Measurements from ENCODE around the gene RYR3.
A peak's percentile ranks its signal among the peaks of the same experiment; 100 is the strongest.

The RYR3 gene

DNA sequence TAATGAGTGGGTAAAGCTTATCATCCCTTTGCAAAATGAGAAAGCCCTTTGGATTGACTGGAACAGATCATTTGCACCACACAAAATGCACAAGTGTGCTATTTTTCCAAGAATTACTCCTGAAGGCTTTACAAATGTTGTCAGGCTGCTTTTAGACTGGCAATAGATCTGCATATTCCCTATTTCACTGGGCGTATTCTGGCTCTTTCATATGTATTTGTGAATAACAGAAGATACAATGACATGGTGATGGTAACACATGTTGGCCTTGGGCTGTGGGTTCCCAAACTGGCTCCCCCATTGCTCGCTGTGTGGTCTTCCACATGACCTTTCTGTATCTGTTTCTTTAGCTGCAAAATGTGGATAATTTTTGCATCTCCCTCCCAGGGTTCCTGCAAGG, 354.2 kb downstream of the RYR3 start:
- Mint-ChIP-seq H3K9me3 (no peaks in the 10 kb centered on the region), H3K27ac (no peak overlapping the region), H3K27me3 (peaks cover 3% of the 10 kb centered on the region), H3K4me3 (no peak overlapping the region), H3K4me1 (no peaks in the 10 kb centered on the region), H3K36me3 (no peaks in the 10 kb centered on the region)
- no peak for ATAC-seq (ENCODE audit: low read depth)
- no peak for DNase-seq (ENCODE audit: low spot score in 2 of 2)

DNA sequence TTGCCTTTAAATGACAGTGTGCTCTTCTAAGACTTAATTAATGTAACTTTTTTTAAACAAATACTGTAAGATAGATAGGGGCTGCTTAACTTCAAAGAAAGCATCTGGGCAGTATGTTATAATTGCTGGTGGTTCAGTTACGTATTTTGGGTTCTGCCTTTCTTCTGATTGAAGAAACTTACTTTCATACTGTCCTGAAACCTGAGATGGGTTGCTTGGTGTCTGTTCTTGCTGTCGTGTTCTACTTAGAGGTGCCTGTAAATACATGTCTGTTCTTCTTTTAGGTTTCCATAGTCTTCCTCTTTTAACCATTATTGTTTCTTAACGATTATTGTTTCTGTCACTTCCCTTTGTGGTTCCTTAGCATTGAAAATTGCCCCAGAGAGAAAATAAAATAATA, 359.8 kb downstream of the RYR3 start:
- Mint-ChIP-seq H3K4me3 (no peak overlapping the region), H3K4me1 (no peaks in the 10 kb centered on the region), H3K27ac (no peak overlapping the region), H3K27me3 (peaks cover 7% of the 10 kb centered on the region), H3K9me3 (no peaks in the 10 kb centered on the region), H3K36me3 (no peaks in the 10 kb centered on the region)
- no peak for DNase-seq (ENCODE audit: low spot score in 2 of 2)
- ATAC-seq (ENCODE audit: low read depth), result no peak

DNA sequence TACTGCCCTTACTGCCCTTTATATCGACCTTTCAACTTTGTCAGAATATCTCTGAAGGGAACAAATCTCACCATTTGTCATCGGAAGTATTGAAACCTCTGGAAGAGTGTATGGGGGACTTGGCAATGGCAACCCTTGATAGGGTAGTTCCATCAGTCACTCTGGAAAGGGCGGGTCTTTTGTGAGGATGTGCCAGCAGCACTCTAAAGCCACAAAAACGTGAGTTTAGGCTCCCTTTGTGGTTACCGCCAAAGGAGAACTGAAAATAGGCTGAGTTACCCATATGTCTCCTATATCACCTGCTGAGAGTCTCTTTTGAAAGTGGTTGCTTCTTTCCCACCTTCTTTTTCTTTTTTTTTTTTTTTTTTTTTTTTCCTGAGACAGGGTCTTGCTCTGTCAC, 360.7 kb downstream of the RYR3 start:
- no peak overlapping the region for H3K4me3 Mint-ChIP-seq
- DNase-seq (ENCODE audit: low spot score in 2 of 2), result no peak
- H3K27me3 Mint-ChIP-seq, result peaks cover 12% of the 10 kb centered on the region
- no peaks in the 10 kb centered on the region for H3K9me3 Mint-ChIP-seq
- no peaks in the 10 kb centered on the region for H3K4me1 Mint-ChIP-seq
- no peak for ATAC-seq (ENCODE audit: low read depth)
- no peaks in the 10 kb centered on the region for H3K36me3 Mint-ChIP-seq
- H3K27ac Mint-ChIP-seq, result no peak overlapping the region

DNA sequence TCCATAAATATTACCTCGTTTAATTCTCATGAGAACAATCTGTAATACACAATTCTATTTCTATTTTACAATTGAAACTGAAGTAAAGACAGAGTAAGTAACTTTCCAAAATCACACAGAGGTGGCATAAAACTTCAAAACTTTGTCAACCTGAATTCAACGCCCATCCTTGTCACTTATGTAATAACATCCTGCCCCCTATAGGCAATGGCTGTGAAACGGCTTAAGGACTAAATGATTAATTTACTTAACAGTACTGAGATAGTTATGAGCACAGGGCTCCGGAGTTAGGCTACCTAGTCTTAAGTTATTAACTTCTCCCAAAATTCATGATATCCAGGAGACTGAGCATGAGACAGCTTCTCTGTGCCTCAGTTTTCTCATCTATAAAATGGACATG, 364.5 kb downstream of the RYR3 start:
- no peaks in the 10 kb centered on the region for H3K4me1 Mint-ChIP-seq
- DNase-seq (ENCODE audit: low spot score in 2 of 2) (no peak), ATAC-seq (ENCODE audit: low read depth) (no peak)
- H3K4me3 Mint-ChIP-seq, result no peak overlapping the region
- no peaks in the 10 kb centered on the region for H3K9me3 Mint-ChIP-seq
- H3K27me3 Mint-ChIP-seq, result peaks cover 12% of the 10 kb centered on the region
- no peak overlapping the region for H3K27ac Mint-ChIP-seq
- no peaks in the 10 kb centered on the region for H3K36me3 Mint-ChIP-seq

DNA sequence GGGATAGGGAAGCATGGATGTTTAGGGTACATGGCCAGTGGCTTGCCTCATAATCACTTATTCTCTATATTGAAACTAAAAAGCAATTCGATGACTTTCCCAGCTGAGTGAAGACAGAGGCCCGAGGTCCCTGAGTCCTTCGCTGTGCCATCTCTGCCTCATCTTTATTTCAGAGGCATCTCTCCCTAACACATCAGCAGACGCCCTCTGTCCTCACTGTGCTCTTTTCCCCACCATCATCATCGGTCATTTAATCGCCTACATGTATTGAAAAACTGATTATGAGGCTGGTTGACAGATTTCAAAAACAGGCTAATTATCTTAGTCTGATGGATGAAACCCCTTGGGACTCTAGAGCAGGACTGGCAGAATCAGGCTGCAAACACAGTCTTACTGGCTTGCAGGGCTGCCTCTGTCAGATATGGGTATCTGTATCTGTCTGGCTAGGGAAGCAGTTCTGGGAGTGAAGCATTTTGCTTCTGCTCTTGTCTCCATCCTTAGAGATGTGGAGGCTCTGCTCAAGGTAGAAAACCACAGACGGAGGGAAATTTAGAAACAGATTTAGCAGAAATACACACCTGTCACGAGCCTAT, 366.6 kb downstream of the RYR3 start:
- no peak for ATAC-seq (ENCODE audit: low read depth)
- Mint-ChIP-seq H3K27me3 (peaks cover 17% of the 10 kb centered on the region), H3K4me3 (no peak overlapping the region), H3K27ac (no peak overlapping the region), H3K4me1 (no peaks in the 10 kb centered on the region), H3K9me3 (no peaks in the 10 kb centered on the region), H3K36me3 (no peaks in the 10 kb centered on the region)
- DNase-seq (ENCODE audit: low spot score in 2 of 2), result no peak

DNA sequence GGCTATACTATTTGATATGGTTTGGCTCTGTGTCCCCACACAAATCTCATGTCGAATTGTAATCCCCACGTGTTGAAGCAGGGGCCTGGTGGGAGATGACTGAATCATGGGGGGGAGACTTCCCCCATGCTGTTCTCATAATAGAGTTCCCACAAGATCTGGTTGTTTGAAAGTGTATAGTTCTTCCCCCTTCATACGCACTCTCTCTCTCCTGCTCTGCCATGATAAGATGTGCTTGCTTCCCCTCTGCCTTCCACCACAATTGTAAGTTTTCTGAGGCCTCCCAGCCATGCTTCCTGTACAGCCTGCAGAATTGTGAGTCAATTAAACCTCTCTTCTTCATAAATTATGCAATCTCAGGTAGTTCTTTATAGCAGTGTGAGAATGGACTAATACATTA, 367.4 kb downstream of the RYR3 start:
- DNase-seq (ENCODE audit: low spot score in 2 of 2), result no peak
- H3K27me3 Mint-ChIP-seq, result peaks cover 19% of the 10 kb centered on the region

DNA sequence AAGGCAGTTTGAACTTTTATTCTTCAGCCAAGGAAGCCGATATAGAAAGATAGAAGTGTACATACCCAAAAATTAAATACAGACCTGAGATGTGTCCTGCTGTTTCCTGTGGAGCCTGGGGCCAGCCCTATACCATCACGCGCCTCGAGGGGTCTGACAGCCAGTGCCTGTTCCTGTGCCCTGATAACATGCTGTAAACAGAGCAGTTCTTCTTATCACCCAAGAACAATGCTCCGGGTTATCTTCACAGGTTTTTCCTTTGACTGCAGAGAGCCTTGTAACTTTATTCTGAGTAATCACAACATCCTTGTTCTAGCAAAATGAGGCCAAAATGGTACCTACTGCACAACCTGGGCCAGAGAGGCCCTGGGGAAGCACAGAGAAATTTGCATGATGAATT, 367.8 kb downstream of the RYR3 start:
- Mint-ChIP-seq H3K27me3 (peaks cover 19% of the 10 kb centered on the region), H3K4me1 (no peaks in the 10 kb centered on the region)

More for the DNA sequence above, 367.4 kb downstream of the RYR3 start:
- ATAC-seq (ENCODE audit: low read depth), result no peak
- H3K27ac Mint-ChIP-seq, result no peak overlapping the region
- H3K4me1 Mint-ChIP-seq, result no peaks in the 10 kb centered on the region
- no peak overlapping the region for H3K4me3 Mint-ChIP-seq
- H3K9me3 Mint-ChIP-seq, result no peaks in the 10 kb centered on the region
- H3K36me3 Mint-ChIP-seq, result no peaks in the 10 kb centered on the region

DNA sequence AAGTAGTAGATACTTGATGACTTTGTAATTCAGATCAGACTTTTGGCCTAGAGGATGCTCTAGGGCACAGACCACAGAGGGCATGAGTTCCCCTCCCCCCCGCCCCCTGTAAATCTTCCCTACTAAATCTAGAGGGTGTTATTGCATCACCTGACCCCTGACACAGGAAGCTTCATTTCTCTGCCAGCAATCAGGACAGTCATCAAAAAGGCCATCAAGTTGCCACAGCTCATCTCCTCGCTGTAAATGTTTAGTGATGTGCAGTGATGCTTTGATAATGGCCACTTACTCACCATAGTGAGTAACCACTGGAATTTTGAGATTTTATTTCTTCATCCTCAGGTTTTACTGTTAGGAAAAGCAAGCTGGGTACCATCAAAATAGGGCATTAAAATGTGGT, 368.3 kb downstream of the RYR3 start:
- DNase-seq (ENCODE audit: low spot score in 2 of 2), result no peak
- no peaks in the 10 kb centered on the region for H3K9me3 Mint-ChIP-seq
- peaks cover 16% of the 10 kb centered on the region for H3K27me3 Mint-ChIP-seq

More for the DNA sequence above, 367.8 kb downstream of the RYR3 start:
- no peak for DNase-seq (ENCODE audit: low spot score in 2 of 2)
- ATAC-seq (ENCODE audit: low read depth), result no peak
- H3K36me3 Mint-ChIP-seq, result no peaks in the 10 kb centered on the region
- no peaks in the 10 kb centered on the region for H3K9me3 Mint-ChIP-seq
- no peak overlapping the region for H3K27ac Mint-ChIP-seq
- no peak overlapping the region for H3K4me3 Mint-ChIP-seq

DNA sequence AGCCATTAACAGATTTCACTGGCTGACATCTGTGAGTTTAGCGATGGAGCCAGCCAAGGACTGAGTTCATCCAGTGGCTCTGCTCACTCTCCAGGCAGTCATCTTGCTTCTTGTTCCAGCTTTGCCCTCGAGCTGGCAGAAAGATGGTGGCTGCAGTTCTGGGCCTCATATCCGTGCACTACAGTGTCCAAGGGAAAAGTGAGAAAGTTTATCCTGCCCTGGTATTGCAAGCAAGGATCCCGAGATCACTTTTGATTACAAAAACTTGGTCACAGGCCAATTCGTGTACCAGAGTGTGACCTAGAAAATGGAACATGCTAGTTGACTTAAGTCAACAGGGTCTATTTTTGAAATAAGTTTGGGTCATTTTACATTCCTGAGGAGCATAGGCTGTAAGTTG, 369.6 kb downstream of the RYR3 start:
- Mint-ChIP-seq H3K27me3 (peaks cover 14% of the 10 kb centered on the region), H3K4me1 (no peaks in the 10 kb centered on the region), H3K9me3 (no peaks in the 10 kb centered on the region), H3K4me3 (no peak overlapping the region), H3K27ac (no peak overlapping the region), H3K36me3 (no peaks in the 10 kb centered on the region)
- no peak for ATAC-seq (ENCODE audit: low read depth)
- no peak for DNase-seq (ENCODE audit: low spot score in 2 of 2)

More for the DNA sequence above, 368.3 kb downstream of the RYR3 start:
- H3K27ac Mint-ChIP-seq, result no peak overlapping the region
- no peak overlapping the region for H3K4me3 Mint-ChIP-seq
- no peaks in the 10 kb centered on the region for H3K4me1 Mint-ChIP-seq
- ATAC-seq (ENCODE audit: low read depth), result no peak
- no peaks in the 10 kb centered on the region for H3K36me3 Mint-ChIP-seq

DNA sequence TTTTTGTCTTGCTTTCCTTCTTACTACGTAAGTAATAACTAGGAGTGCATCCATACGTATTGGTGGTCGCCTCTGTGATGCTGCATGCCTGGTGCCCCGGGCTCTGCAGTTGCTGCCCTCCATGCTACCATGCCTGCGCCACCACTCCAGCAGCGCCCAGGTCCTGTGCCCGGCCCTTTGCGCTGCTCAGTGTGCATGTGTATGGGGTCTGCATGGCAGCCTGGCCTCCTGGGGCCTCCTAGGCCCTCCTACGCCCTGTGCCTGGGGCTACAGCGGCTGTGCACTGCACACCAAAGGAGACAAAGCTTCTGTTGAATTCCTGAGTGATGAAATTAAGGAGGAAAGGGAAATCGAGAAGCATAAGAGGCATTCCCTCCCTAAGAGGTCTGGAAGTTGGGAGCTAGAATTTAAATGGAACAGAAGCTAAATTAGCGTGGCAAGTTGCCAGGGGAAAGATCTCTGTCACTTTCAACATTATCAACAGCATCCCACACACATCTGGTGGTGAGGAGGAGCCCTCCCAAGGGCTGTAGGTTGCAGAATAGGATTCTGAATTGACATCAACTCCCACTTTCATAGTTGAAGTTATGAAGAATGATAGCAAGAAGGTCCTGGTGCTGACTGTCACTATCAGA, 382.5 kb downstream of the RYR3 start:
- Mint-ChIP-seq H3K4me1 (no peaks in the 10 kb centered on the region), H3K27ac (no peak overlapping the region), H3K36me3 (no peaks in the 10 kb centered on the region), H3K9me3 (no peaks in the 10 kb centered on the region), H3K4me3 (no peak overlapping the region), H3K27me3 (peaks cover 2% of the 10 kb centered on the region)
- DNase-seq (ENCODE audit: low spot score in 2 of 2), result no peak
- no peak for ATAC-seq (ENCODE audit: low read depth)

DNA sequence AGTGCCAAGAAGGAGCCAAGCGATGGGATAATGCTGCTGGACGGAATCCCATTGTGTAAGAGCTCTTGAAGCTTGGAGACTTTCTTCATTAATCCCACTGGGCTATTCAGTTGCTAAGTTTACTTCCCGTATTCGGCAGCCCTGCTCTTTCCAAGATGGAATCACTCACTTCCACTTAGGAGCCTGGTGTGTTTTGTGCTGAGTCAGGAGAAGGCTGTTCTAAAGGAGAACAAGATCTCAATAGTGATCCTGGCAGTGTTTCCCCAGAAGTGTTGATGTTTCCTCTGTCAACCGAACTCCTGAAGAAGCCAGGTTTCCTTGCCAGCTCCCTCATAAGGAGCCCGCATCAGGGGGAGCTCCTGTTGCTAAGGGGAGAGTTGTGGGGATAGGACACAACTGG, 387.4 kb downstream of the RYR3 start:
- DNase-seq (ENCODE audit: low spot score in 2 of 2) (no peak), ATAC-seq (ENCODE audit: low read depth) (no peak)
- no peaks in the 10 kb centered on the region for H3K4me1 Mint-ChIP-seq
- H3K36me3 Mint-ChIP-seq, result no peaks in the 10 kb centered on the region
- no peak overlapping the region for H3K27ac Mint-ChIP-seq
- H3K27me3 Mint-ChIP-seq, result peaks cover 4% of the 10 kb centered on the region
- H3K4me3 Mint-ChIP-seq, result no peak overlapping the region
- H3K9me3 Mint-ChIP-seq, result no peaks in the 10 kb centered on the region

DNA sequence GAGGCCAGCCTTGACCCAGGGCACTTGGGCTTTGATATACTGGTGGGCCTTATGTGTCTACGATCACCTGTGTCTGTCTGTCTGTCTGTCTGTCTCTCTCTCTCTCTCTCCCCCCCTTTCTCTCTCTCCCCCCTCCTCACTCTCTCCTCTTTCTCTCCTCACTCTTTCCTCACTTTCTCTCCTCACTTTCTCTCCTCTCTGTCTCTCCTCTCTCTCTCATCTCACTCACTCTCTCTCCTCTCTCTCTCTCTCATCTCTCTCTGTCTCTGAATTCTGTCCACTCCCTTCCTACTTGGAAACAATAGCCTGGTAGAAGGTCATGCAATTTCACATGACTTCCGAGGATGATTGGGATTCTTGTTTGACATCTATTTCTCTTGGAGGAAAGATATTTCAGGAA, 388.4 kb downstream of the RYR3 start:
- no peaks in the 10 kb centered on the region for H3K4me1 Mint-ChIP-seq
- no peak for ATAC-seq (ENCODE audit: low read depth)
- H3K27me3 Mint-ChIP-seq, result peaks cover 4% of the 10 kb centered on the region
- no peaks in the 10 kb centered on the region for H3K9me3 Mint-ChIP-seq
- H3K27ac Mint-ChIP-seq, result no peak overlapping the region
- no peak for DNase-seq (ENCODE audit: low spot score in 2 of 2)
- H3K4me3 Mint-ChIP-seq, result no peak overlapping the region
- H3K36me3 Mint-ChIP-seq, result no peaks in the 10 kb centered on the region

DNA sequence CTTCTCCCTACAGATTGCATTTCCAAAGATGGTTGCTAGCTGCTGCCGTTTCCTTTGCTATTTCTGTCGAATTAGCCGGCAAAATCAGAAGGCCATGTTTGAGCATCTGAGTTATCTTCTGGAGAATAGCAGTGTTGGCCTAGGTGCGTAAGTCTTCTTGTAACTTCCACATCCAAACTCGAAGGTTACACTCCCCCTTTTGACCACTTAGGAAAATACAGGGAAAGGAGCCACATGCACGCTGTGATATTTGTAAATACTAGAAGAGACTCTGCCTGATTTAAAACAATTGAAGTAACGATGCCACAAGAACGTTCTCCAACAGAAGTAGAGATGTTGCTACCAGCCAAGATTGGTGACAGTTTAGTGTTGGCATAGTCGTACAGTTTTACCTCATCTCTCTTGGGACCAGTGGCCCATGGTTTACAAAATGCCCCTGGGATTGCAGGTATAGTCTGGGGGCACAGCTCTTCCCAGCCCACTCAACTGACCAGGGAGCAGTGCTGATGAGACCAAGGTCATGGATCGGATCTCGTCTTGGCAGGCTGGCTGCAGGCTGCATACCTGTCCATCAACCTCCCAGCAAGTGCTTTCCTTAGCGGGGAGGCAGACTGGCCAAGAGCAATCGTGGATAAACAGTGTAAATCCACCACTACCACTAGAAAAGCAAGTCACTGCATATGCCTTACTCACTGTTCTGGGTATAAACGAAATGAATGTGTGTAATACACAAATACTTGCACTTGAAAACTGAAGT, 389.1 kb downstream of the RYR3 start:
- ATAC-seq (ENCODE audit: low read depth) (no peak), DNase-seq (ENCODE audit: low spot score in 2 of 2) (no peak)
- no peaks in the 10 kb centered on the region for H3K9me3 Mint-ChIP-seq
- H3K27ac Mint-ChIP-seq, result no peak overlapping the region
- H3K4me1 Mint-ChIP-seq, result no peaks in the 10 kb centered on the region
- H3K4me3 Mint-ChIP-seq, result no peak overlapping the region
- H3K27me3 Mint-ChIP-seq, result peaks cover 4% of the 10 kb centered on the region
- H3K36me3 Mint-ChIP-seq, result no peaks in the 10 kb centered on the region

DNA sequence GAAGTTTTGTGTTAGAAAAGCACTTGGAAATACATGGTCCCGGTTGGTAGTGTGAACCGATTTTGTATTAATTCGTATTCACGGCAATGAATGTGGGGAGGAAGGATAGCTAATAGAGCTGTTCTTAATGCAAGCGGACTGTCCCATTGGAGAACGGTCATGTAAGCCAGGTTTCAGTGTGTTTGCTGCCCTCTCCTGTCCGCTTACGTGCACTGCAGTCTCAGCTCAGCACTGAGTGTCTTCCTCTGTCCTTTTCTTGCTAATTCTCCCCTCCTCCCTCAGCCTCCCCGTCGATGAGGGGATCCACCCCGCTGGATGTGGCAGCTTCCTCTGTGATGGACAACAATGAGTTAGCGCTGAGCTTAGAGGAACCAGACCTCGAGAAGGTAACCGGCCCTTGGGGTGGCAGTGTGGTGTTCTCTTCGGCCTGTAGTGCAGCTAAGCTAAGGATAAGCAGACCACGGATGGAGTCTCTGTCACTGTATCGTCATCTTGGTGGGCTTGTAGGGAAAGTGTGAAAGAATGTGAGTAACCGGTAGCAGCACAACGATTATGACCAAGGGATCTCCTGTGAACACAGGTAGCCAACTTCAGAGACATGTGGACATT, 390.0 kb downstream of the RYR3 start:
- DNase-seq (ENCODE audit: low spot score in 2 of 2) (peak; percentile 40 to 66), ATAC-seq (ENCODE audit: low read depth) (peak; percentile 73)
- Mint-ChIP-seq H3K4me3 (no peak overlapping the region), H3K27ac (no peak overlapping the region), H3K4me1 (no peaks in the 10 kb centered on the region), H3K9me3 (no peaks in the 10 kb centered on the region), H3K27me3 (peaks cover 4% of the 10 kb centered on the region), H3K36me3 (no peaks in the 10 kb centered on the region)

Measured in memory B cell (primary cell).